ENCODE data around the gene COL6A1. TPM values are rescaled to one million over a fixed set of nuclear protein-coding genes. Genes with fewer than 3 reads are reported as not detected.

COL6A1 gene
- total RNA-seq, 2 experiments from 2014 or later = 8.0 to 8.5 TPM

DNA sequence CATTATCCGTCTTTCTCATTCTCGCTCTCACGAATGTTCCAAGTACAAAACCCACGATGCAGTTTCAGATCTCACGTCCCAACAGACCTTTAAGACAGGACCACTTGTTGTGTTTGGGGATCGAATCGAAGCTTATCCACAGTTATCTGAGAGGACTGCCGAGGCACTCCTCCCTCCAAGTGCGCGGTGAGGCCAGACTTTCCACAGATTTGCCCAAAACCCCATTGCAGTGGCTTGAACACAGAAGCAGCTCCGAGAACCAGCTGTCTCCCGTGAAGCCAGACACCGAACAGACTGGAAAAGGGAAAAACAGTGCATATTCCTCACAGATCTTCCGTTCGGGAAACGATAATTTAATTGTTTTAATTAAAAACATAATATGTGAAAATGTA is 69.8 kb downstream of the COL6A1 start:
- CTCF ChIA-PET = no interaction called here
- Histone ChIP-seq H3K4me1 (ENCODE audit: insufficient read depth, low read length) (no peaks in the 10 kb centered on the region), H3K27ac (ENCODE audit: low read depth in 1 of 2, low read length in 2 of 2) (no peak overlapping the region), H3K36me3 (ENCODE audit: insufficient read depth, low read length) (no peaks in the 10 kb centered on the region), H3K4me3 (ENCODE audit: low read length) (no peak overlapping the region), H3K9me3 (ENCODE audit: control insufficient read depth in 1 of 2, insufficient read depth in 1 of 2, low read length in 2 of 2) (peaks cover 0 to 36% of the 10 kb centered on the region in 2 experiments), H3K27me3 (ENCODE audit: control insufficient read depth in 1 of 2, insufficient read depth in 2 of 2, low read length in 2 of 2) (peaks cover 0 to 1% of the 10 kb centered on the region in 2 experiments)
- peaks cover 5% of the 10 kb centered on the region for H3K27me3 Mint-ChIP-seq
- no peak overlapping the region for H3K27ac Mint-ChIP-seq
- intact Hi-C loops (cut with DNase I, micrococcal nuclease) = no loop called here
- POLR2A ChIA-PET = no interaction called here
- TF ChIP-seq, protein P1, sequence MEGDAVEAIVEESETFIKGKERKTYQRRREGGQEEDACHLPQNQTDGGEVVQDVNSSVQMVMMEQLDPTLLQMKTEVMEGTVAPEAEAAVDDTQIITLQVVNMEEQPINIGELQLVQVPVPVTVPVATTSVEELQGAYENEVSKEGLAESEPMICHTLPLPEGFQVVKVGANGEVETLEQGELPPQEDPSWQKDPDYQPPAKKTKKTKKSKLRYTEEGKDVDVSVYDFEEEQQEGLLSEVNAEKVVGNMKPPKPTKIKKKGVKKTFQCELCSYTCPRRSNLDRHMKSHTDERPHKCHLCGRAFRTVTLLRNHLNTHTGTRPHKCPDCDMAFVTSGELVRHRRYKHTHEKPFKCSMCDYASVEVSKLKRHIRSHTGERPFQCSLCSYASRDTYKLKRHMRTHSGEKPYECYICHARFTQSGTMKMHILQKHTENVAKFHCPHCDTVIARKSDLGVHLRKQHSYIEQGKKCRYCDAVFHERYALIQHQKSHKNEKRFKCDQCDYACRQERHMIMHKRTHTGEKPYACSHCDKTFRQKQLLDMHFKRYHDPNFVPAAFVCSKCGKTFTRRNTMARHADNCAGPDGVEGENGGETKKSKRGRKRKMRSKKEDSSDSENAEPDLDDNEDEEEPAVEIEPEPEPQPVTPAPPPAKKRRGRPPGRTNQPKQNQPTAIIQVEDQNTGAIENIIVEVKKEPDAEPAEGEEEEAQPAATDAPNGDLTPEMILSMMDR (IDR thresholded peaks at IDR 0.05) = no peak
- no peak overlapping the region for H3K4me3 Mint-ChIP-seq
- H3K9me3 Mint-ChIP-seq = no peaks in the 10 kb centered on the region
- no peak for DNase-seq
- no peaks in the 10 kb centered on the region for H3K36me3 Mint-ChIP-seq (ENCODE audit: low read depth)
- no peaks in the 10 kb centered on the region for H3K4me1 Mint-ChIP-seq (ENCODE audit: low read depth)
- ATAC-seq (ENCODE audit: poor library complexity) = no peak

- peaks cover 4 to 8% of the 10 kb centered on the region in 2 experiments for H3K27me3 ChIP-seq (ENCODE audit: control insufficient read depth in 1 of 2, insufficient read depth in 2 of 2, low read length in 2 of 2)
- ATAC-seq (ENCODE audit: poor library complexity) (no peak), DNase-seq (no peak)
- no peaks in the 10 kb centered on the region for H3K36me3 Mint-ChIP-seq (ENCODE audit: low read depth)
- H3K9me3 ChIP-seq (ENCODE audit: control insufficient read depth in 1 of 2, insufficient read depth in 1 of 2, low read length in 2 of 2) = peaks cover 0 to 36% of the 10 kb centered on the region in 2 experiments
- ChIA-PET POLR2A (no interaction called here), CTCF (no interaction called here)
- H3K27me3 Mint-ChIP-seq = peaks cover 7% of the 10 kb centered on the region
- intact Hi-C loops (cut with DNase I, micrococcal nuclease) = no loop called here
- no peaks in the 10 kb centered on the region for H3K9me3 Mint-ChIP-seq
- H3K36me3 ChIP-seq (ENCODE audit: insufficient read depth, low read length) = no peaks in the 10 kb centered on the region
- no peak overlapping the region for H3K4me3 ChIP-seq (ENCODE audit: low read length)
- no peak overlapping the region for H3K27ac Mint-ChIP-seq
- H3K4me1 Mint-ChIP-seq (ENCODE audit: low read depth) = peaks cover under 1% of the 10 kb centered on the region
- H3K27ac ChIP-seq (ENCODE audit: low read depth in 1 of 2, low read length in 2 of 2) = no peak overlapping the region
- peaks cover 3% of the 10 kb centered on the region for H3K4me1 ChIP-seq (ENCODE audit: insufficient read depth, low read length)
- TF ChIP-seq, protein P1 (IDR thresholded peaks at IDR 0.05) = no peak
- H3K4me3 Mint-ChIP-seq = no peak overlapping the region
Observed at GRCh38 chr21:46051821-46052675, 70.5 kb downstream of the COL6A1 start.

DNA sequence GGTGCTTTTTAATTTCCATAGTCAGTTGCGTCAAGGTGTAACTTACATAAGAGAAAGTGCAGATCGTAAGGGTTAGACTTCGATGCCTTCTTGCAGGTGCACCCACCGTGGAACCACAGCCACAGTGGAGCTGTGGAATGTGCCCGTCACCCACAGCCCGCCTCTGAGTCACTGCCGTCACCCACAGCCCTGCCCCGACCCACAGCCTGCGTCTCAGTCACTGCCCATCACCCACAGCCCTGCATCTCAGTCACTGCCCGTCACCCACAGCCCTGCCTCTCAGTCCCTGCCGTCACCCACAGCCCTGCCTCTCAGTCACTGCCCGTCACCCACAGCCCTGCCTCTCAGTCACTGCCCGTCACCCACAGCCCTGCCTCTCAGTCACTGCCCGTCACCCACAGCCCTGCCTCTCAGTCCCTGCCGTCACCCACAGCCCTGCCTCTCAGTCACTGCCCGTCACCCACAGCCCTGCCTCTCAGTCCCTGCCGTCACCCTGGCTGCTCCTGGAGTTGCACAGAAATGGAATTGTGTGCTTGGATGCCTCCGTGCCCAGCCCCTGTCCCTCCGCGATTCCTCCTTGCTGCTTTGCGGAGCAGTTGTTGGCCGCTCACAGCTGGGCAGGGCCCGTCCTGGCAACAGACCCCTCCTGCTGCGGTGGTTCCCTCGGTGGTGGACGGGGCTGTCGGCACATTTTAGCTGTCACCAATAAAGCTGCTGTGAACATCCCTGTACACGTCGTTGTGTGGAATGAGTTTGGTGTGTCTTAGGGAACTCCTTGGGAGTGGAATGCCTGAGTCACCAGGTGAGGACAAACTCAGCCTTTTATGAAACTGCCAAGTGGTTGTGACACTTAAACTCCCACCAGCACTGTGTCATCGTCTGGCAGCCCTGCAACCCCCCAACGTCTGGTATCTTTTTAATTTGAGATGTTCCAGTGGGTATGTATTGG is 71.4 kb downstream of the COL6A1 start:
- intact Hi-C loops (cut with DNase I, micrococcal nuclease) = no loop called here
- Mint-ChIP-seq H3K36me3 (ENCODE audit: low read depth) (no peaks in the 10 kb centered on the region), H3K4me1 (ENCODE audit: low read depth) (peaks cover 5% of the 10 kb centered on the region), H3K27me3 (peaks cover 13% of the 10 kb centered on the region), H3K27ac (no peak overlapping the region), H3K9me3 (no peaks in the 10 kb centered on the region), H3K4me3 (no peak overlapping the region)
- ATAC-seq (ENCODE audit: poor library complexity) = no peak
- peaks cover 12% of the 10 kb centered on the region for H3K4me1 ChIP-seq (ENCODE audit: insufficient read depth, low read length)
- H3K9me3 ChIP-seq (ENCODE audit: control insufficient read depth in 1 of 2, insufficient read depth in 1 of 2, low read length in 2 of 2) = peaks cover 0 to 38% of the 10 kb centered on the region in 2 experiments
- H3K36me3 ChIP-seq (ENCODE audit: insufficient read depth, low read length) = no peaks in the 10 kb centered on the region
- no peak overlapping the region for H3K4me3 ChIP-seq (ENCODE audit: low read length)
- no peak overlapping the region for H3K27ac ChIP-seq (ENCODE audit: low read depth in 1 of 2, low read length in 2 of 2)
- TF ChIP-seq, protein P1 (IDR thresholded peaks at IDR 0.05) = no peak
- ChIA-PET CTCF (no interaction called here), POLR2A (no interaction called here)
- H3K27me3 ChIP-seq (ENCODE audit: control insufficient read depth in 1 of 2, insufficient read depth in 2 of 2, low read length in 2 of 2) = peaks cover 11 to 15% of the 10 kb centered on the region in 2 experiments
- peak in 3 of 14 experiments; percentile 18 to 54 (median 51) for DNase-seq

All from CD4-positive, alpha-beta T cell (primary cell).